ENCODE measurements around the gene KCNQ1OT1. TPM values are rescaled to one million over a fixed set of nuclear protein-coding genes. Genes with fewer than 3 reads are reported as not detected.
A peak's percentile ranks its signal among the peaks of the same experiment; 100 is the strongest.

The KCNQ1OT1 gene
- total and polyA plus RNA-seq, 12 donors, result 0.15 to 10.6 (median 1.1) TPM

DNA sequence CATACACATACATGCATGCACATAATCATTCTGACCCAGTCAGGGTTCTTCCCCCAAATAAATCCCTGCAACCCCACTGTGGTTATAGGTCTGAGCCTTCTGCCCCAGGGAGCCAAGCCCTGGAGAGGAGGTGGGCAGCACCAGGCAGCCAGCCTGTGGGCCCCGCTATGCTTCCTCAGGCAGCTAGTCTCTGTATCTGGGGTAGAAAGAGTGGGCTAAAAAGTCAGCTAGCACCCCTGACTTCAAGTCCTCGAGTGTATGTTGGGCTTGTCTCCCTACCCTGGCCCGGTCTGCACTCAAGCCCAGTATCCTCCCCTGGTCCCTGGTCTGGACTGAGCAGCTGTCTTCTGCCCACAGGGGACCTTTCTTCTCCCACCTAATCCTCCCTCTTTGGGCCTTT, 28.0 kb downstream of the KCNQ1OT1 start:
- H3K27ac ChIP-seq, result peak overlapping the region in 2 of 5 donors; percentile 17 to 81
- H3K27me3 ChIP-seq, result no peaks in the 10 kb centered on the region
- TF ChIP-seq, protein P1, sequence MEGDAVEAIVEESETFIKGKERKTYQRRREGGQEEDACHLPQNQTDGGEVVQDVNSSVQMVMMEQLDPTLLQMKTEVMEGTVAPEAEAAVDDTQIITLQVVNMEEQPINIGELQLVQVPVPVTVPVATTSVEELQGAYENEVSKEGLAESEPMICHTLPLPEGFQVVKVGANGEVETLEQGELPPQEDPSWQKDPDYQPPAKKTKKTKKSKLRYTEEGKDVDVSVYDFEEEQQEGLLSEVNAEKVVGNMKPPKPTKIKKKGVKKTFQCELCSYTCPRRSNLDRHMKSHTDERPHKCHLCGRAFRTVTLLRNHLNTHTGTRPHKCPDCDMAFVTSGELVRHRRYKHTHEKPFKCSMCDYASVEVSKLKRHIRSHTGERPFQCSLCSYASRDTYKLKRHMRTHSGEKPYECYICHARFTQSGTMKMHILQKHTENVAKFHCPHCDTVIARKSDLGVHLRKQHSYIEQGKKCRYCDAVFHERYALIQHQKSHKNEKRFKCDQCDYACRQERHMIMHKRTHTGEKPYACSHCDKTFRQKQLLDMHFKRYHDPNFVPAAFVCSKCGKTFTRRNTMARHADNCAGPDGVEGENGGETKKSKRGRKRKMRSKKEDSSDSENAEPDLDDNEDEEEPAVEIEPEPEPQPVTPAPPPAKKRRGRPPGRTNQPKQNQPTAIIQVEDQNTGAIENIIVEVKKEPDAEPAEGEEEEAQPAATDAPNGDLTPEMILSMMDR (IDR thresholded peaks at IDR 0.05), result no peak
- no peak for TF ChIP-seq POLR2A (IDR thresholded peaks at IDR 0.05)
- intact Hi-C loops (cut with DNase I), result no loop called here
- no peaks in the 10 kb centered on the region for H3K9me3 ChIP-seq (replicated peaks in 1 of 3)
- 94 to 100% (median 96%) methylated on average over 3 of the region's 3 CpGs for WGBS, 4 donors
- DNase-seq, result peak in 2 of 7 donors; percentile 11 to 39
- no peak overlapping the region for H3K4me3 ChIP-seq
- peaks cover 0 to 7% of the 10 kb centered on the region in 2 donors for H3K36me3 ChIP-seq (replicated peaks in 1 of 2)
- H3K4me1 ChIP-seq (replicated peaks in 1 of 2), result peaks cover 6 to 61% of the 10 kb centered on the region in 2 donors

DNA sequence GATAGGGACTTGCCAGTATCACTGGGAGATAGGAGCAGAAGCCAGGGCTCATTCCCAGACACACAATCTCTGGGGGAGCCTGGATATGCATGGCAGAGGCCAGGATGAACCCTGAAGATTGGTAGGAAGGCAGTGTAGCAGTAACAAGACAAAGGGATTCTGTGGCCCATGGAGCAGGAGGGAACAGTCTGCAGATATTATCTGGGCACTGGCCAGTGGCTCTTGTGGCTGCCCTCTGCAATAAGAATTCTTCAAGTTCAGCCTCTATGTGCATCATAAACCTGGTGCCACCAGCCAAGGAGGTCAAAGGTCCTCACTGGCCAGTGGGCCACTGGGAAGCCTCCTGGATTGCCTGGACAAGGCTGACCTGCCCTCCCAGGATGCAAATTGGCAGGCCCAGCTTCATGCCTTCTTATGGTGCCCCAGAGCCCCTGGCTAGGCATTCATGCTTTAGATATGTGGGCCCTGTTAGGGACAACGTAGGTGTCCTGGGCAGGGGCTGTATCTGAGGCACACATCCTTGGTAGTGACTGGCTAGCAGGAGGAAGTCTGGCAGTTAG, 29.2 kb downstream of the KCNQ1OT1 start:
- Histone ChIP-seq H3K27me3 (no peaks in the 10 kb centered on the region), H3K36me3 (replicated peaks in 1 of 2) (peaks cover 0 to 7% of the 10 kb centered on the region in 2 donors), H3K4me3 (no peak overlapping the region), H3K4me1 (replicated peaks in 1 of 2) (peaks cover 6 to 64% of the 10 kb centered on the region in 2 donors), H3K9me3 (replicated peaks in 1 of 3) (no peaks in the 10 kb centered on the region), H3K27ac (peak overlapping the region in 2 of 5 donors; percentile 12 to 28)
- WGBS, 4 donors, result 0 to 90% (median 87%) methylated on average over 1 of the region's 1 CpG
- peak in 3 of 7 donors; percentile 11 to 56 (median 22) for DNase-seq
- TF ChIP-seq POLR2A (IDR thresholded peaks at IDR 0.05), result no peak
- TF ChIP-seq, protein P1 (IDR thresholded peaks at IDR 0.05), result no peak
- intact Hi-C loops (cut with DNase I), result no loop called here

DNA sequence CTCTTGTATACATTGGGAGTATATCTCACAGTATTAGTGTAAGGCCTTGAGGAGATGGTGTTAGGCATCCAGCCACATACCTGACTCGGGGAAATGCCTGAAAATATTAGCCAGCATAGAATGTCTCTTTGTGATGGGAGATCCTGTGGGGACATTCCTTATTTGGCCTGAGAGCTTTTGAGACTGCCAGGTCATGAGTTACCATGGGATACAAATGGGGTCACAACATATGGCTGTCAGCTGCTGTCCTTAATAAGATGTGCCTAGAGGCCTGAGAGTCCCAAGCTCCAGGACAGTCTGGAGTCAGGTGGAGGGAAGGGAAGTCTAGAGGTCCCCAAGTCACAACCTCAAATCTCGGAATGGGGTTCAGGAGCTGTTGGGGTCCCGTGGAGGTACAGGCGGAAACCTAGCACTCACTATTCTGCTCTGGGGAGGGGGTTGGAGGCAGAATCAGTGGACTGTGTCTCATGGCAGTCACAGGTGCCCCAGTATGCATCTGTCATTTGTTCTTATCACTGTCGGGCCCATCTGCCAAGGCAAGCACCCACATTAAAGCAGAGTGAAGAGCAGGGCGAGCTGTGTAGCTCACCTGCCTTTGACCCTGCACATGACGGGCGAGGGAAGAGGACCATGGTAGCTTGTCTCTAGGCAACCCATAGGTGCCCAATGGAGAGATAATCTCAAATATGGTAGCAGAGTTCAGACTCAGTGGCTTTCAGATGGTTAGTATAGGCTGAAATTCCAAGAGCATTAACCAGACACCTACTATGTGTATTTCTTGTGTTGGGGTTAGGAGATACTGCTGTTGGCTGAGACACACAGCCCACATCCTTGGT, 29.9 kb downstream of the KCNQ1OT1 start:
- no peaks in the 10 kb centered on the region for H3K9me3 ChIP-seq (replicated peaks in 1 of 3)
- 92 to 96% (median 94%) methylated on average over 7 to 8 of the region's 8 CpGs for WGBS, 4 donors
- peak overlapping the region in 2 of 5 donors; percentile 33 to 38 for H3K27ac ChIP-seq
- intact Hi-C loops (cut with DNase I), result loop anchor here in 1 of 2 donors (5.0 kb wide), 1 partner anchor 78 kb away; no protein-coding TSS in a partner anchor
- no peaks in the 10 kb centered on the region for H3K27me3 ChIP-seq
- peaks cover 6 to 59% of the 10 kb centered on the region in 2 donors for H3K4me1 ChIP-seq (replicated peaks in 1 of 2)
- H3K36me3 ChIP-seq (replicated peaks in 1 of 2), result peaks cover 0 to 7% of the 10 kb centered on the region in 2 donors
- no peak overlapping the region for H3K4me3 ChIP-seq
- TF ChIP-seq, protein P1 (IDR thresholded peaks at IDR 0.05), result no peak
- TF ChIP-seq POLR2A (IDR thresholded peaks at IDR 0.05), result no peak
- DNase-seq, result peak in 3 of 7 donors; percentile 12 to 42 (median 22)

DNA sequence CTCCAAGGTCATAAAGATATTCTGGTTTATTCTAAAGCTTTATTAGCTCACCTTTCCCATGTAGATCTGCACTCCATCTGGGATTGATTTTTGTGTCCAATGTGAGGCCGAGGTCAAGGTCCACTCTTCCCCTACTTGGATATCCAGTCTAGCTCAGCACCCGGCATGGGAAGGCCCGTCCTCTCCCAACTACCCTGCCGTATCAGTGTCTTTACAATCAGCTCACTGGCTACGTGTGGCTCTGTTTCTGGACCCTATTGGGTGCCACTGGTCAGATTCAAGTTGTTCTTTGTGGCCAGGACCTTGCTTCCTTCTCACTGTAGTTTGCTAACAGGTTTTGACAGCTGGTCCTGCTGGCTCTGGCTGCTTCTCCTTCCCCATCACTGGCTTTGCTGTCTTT, 30.9 kb downstream of the KCNQ1OT1 start:
- H3K27ac ChIP-seq, result peak overlapping the region in 2 of 5 donors; percentile 33 to 38
- peaks cover under 1 to 59% of the 10 kb centered on the region in 2 donors for H3K4me1 ChIP-seq (replicated peaks in 1 of 2)
- intact Hi-C loops (cut with DNase I), result loop anchor here in 1 of 2 donors (5.0 kb wide), 1 partner anchor 77 kb away; no protein-coding TSS in a partner anchor
- TF ChIP-seq, protein P1 (IDR thresholded peaks at IDR 0.05), result no peak
- TF ChIP-seq POLR2A (IDR thresholded peaks at IDR 0.05), result no peak
- no peak overlapping the region for H3K4me3 ChIP-seq
- H3K36me3 ChIP-seq (replicated peaks in 1 of 2), result peaks cover 0 to 7% of the 10 kb centered on the region in 2 donors
- no peaks in the 10 kb centered on the region for H3K9me3 ChIP-seq (replicated peaks in 1 of 3)
- peak in 2 of 7 donors; percentile 11 to 48 for DNase-seq
- WGBS, 4 donors, result 75 to 85% (median 80%) methylated on average over 5 of the region's 5 CpGs
- no peaks in the 10 kb centered on the region for H3K27me3 ChIP-seq

All from adrenal gland (tissue), 12 donors.